8988T (cell line): ENCODE results near the gene MMP3.
"Not testable (repeated sequence)": the region's sequence is repeated elsewhere in the genome, so short reads cannot be mapped to it uniquely, and the experiment has no call there.

Experiments
- DNase-seq: peaks from one replicate; pipeline ENCODE4 v3.0.0; 2011

The MMP3 gene

GRCh38 chr11:102843489-102843888 lies at the start of gene MMP3:
Gene MMP3 (minus strand): TSS chr11:102843609. CDS start chr11:102843546, 63 bp downstream.
- no peak for DNase-seq

DNA sequence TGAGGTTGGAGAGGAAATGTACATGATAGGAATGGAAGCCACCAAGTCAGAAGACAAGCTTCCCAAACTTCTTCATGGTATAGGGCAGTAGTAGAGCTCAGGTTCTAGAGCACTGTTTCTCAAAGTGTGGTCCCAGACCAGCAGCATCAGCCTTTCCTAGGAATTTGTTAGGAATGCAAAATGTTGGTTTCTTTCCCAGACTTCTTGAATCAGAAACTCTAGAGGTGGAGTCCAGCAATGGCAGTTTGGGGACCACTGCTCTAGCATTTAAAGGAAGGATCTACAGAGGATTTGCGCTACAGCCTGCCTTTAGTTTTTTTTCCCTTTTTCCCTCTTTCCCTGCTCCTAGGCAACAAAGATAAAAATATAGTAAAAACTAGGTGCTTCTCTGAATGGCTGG lies 48.3 kb upstream of the MMP3 start:
- no peak for DNase-seq

GRCh38 chr11:102886999-102887398 lies 43.6 kb upstream of the MMP3 start:
- no peak for DNase-seq

GRCh38 chr11:102883141-102883540 lies 39.7 kb upstream of the MMP3 start:
- DNase-seq, result no peak

GRCh38 chr11:102882389-102883024 lies 39.1 kb upstream of the MMP3 start:
- DNase-seq, result no peak

- DNase-seq, result no peak
Observed at GRCh38 chr11:102879801-102880200, 36.4 kb upstream of the MMP3 start.

DNA sequence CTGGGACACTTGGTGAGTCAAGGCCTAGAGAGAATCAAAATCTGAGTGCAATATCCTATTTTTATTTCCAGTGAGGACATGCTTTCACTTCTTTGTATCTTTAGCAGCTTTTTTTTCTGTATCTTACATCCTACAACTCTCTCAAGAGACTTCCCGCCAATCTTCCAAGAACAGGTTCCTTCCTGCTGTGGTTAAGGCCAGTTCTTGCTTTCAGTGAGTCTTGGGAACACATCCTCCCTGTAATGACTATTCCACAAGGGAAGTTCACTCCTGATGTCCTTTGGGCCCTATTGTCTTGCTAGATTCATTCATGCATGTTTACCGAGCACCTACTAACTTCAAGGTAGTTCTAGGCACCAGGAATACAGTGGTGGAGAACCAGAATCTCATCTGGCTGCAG lies 35.2 kb upstream of the MMP3 start:
- no peak for DNase-seq

DNA sequence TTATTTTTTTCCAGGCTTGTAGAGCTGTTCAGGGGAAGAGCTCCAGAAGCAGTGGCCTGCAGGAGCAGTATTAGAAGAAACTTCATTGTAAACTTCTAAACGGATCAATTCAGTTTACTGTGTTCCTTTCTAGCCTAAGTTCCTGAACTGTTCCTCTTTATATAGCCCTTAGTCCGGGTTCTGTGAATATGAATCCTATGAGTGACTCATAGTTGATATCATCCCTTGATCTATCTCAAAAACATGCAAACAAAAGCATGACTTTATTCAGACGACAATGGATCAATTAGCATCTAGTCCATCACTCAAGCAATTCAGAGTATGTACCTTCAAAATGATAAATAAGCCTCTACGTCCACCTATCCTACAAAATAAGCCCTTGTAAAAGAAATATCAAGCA lies 31.4 kb upstream of the MMP3 start, which contains the start of gene MMP12:
Gene MMP12, minus strand, starts transcription at position 131 of the 400 bp plus-strand sequence. Its CDS starts 45 bp downstream, at position 86.
- no peak for DNase-seq

DNA sequence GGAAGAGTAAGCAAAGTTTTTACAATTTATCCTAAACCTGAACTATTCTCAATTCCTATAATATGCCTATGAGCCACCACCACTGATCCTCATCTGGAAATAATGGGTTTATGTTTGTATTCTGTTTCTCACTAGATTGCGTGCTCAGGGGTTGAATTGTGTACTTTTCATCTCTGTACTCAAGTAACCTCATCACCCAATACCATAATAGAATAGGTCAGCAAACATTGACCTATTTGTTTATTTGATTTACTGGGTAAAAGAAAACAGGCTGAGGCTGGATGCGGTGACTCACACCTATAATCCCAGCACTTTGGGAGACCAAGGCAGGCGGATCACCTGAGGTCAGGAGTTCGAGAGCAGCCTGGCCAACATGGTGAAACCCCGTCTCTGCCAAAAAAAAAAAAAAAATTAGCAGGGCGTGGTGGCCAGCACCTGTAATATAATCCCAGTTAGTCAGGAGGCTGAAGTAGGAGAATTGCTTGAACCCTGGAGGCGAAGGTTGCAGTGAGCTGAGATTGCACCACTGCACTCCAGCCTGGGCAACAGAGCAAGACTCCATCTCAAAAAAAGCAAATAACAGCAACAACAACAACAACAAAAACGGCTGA lies 26.1 kb upstream of the MMP3 start:
- not testable (repeated sequence) for DNase-seq

DNA sequence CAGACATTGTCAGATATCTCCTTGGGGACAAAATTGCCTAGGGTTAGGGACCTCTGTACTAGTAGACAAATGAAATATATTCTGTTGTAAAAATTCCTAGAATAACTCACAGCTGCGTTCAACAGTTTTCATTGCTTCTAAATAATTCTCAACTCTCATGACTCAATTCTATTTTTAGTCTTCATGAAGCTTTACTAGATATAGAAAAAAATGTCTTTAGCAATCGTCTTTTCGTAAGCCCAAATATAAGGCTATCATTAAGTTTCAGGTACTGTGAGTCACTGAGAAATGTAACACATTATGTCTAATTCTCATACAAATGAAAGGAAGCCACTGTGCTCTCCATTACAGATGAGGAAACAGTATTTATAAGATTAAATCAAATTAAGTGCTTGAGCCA lies 24.9 kb upstream of the MMP3 start:
- no peak for DNase-seq

DNA sequence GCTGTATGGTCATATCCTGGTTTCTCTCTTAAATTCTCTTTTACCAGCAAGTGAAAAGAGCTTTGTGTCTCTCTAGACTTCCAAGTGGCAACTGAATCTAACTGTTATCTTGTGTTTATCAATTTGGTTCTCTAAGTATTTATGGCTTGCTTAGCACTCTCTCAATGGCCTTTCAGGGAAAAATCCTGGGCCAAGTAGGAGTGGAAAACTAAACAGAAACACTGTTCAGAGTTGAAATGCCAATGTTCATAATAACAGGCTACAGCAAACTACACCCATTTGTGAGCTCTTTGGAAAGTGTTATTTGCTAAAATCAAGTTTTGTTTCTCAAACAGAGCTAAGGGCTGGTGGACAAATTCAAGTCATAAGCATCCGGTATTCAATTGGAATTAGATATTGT lies 21.3 kb upstream of the MMP3 start:
- no peak for DNase-seq

DNA sequence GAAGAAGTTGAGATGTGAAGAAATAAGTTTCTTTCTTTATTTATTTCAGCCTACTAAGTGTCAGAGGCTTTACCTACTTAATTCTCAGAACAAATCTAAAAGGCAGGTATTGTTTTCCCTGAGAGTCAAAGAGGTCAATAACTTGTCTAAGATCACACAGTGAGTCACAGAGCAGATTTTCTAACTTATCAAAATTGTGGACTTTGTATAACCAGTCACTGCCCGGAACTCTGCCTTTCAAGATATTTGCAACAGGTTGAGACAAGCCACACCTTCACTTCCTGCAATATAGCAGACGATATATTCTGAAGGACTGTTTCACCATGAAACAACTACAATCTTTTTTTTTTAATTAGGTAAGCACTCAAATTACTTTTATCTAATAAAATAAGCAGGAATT lies 10.5 kb upstream of the MMP3 start:
- DNase-seq, result no peak

DNA sequence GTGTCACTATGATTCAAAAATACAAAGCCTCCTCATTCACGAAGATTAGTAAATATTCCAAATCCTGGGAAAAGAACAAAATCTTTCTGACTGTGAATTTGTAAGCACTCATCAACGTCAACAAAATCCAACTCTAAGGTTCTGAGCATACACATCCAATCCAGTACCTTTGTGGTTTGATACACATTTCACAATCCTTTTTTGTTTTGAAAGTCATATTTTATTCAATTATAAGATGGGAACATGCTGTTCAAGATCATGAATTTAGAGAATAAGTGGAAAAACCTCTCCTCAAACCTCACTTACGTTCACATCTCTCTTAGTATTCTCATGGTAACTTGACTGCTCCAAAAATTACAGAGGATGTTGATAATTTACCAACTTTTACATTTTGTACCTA lies 9.6 kb upstream of the MMP3 start:
- DNase-seq, result no peak

- DNase-seq, result no peak
Observed at GRCh38 chr11:102850973-102851745, 7.8 kb upstream of the MMP3 start.

GRCh38 chr11:102849311-102849710 lies 5.9 kb upstream of the MMP3 start:
- DNase-seq, result no peak

DNA sequence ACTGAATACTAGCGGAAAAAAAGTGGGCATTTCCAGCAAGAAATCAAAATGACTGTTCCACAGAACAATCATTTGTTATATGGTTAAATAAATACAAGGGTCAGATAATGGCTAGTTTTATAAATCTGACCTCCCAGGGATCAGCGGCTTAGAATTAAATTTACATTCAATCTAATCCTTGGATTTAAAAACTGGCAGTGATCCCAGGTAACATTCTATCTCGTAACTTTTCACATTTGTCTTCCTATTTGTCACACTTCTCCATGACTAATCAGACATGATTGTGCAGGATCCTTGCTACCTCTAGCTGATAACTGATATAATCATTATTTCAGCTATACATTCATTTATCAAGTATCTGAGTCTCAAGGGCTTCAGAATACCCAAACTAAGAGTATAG lies 2.9 kb upstream of the MMP3 start:
- DNase-seq, result no peak

GRCh38 chr11:102842930-102843329 lies 479 bp downstream of the MMP3 start:
- DNase-seq, result no peak

GRCh38 chr11:102840018-102840417 lies 3.4 kb downstream of the MMP3 start:
- DNase-seq, result no peak

- no peak for DNase-seq
Observed at GRCh38 chr11:102837646-102838045, 5.8 kb downstream of the MMP3 start.

DNA sequence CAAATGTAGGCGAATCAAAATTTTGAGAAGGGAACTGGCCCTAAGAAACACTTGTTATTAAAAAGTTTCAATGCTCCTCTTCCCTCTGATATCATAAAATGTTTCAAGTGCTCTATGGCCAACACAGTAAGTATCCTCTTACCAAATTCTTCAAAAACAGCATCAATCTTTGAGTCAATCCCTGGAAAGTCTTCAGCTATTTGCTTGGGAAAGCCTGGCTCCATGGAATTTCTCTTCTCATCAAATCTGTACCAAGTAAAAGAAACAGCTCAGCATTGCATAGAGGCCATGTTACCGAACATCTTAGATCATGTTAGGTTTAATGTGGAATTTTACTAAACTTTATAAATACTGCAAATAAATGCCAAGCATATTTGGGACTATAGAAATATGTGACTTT lies 6.3 kb downstream of the MMP3 start:
- no peak for DNase-seq

GRCh38 chr11:102836290-102836875 lies 7.0 kb downstream of the MMP3 start:
- DNase-seq, result no peak

GRCh38 chr11:102833731-102834130 lies 9.7 kb downstream of the MMP3 start:
- no peak for DNase-seq

DNA sequence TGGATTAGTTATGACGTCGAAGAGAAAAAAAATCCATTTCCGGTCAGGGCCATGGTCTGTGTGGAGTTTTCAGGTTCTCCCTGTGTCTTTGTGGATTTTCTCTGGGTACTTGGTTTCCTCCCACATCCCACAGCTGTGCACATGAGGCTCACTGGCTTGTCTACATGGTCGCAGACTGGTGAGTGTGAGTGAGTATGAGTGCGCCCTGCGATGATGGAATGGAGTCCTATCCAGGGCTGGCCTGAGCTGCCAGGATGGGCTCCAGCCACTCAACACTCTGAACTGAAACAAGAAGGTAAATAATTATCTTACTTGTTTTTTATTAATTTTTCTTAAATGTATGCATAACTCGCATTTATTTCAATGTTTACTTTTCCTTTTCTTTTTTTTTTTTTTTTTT lies 10.8 kb downstream of the MMP3 start:
- no peak for DNase-seq
